HUES64 (cell line): ENCODE measurements around the gene ASB8.
A peak's percentile ranks its signal among the peaks of the same experiment; 100 is the strongest.
"Not testable (repeated sequence)": the region's sequence is repeated elsewhere in the genome, so short reads cannot be mapped to it uniquely, and the experiment has no call there.

Experiments used
- H3K27ac ChIP-seq: 2 replicates; pipeline ENCODE4 v1.7.0; 2013; ENCODE audit warnings: low read depth, low read length, inconsistent platforms
- H3K27me3 ChIP-seq: 2 replicates; pipeline ENCODE4 v1.6.1; 2013; ENCODE audit warnings: mild to moderate bottlenecking, low read length; ENCODE audit not compliant: insufficient read depth
- H3K36me3 ChIP-seq: 2 replicates; pipeline ENCODE4 v1.6.1; 2013; ENCODE audit warnings: mild to moderate bottlenecking, low read length; ENCODE audit not compliant: insufficient read depth
- H3K4me1 ChIP-seq: 2 replicates; pipeline ENCODE4 v1.6.1; 2013; ENCODE audit warnings: mild to moderate bottlenecking, low read length, moderate library complexity; ENCODE audit not compliant: insufficient read depth
- H3K4me3 ChIP-seq: 2 replicates; pipeline ENCODE4 v1.5.1; 2013; ENCODE audit warnings: mild to moderate bottlenecking, low read length, moderate library complexity
- H3K9ac ChIP-seq: 2 replicates; pipeline ENCODE4 v1.6.1; 2013; ENCODE audit warnings: mild to moderate bottlenecking, low read depth, low read length
- H3K9me3 ChIP-seq: 2 replicates; pipeline ENCODE4 v1.6.1; 2013; ENCODE audit warnings: low read depth, low read length; ENCODE audit not compliant: insufficient read depth
- WGBS: fragments of 150-250, 120-280 bp; methylation state at CpG from one replicate; pipeline ENCODE4 v1.1.7; 2013; ENCODE audit warnings: missing lambda C conversion rate; 5-methylcytosine and 5-hydroxymethylcytosine counted together

The ASB8 gene

GRCh38 chr12:48163150-48163747 is 5.9 kb upstream of the ASB8 start:
- no peak overlapping the region for H3K9ac ChIP-seq
- H3K4me3 ChIP-seq, result no peak overlapping the region
- no peaks in the 10 kb centered on the region for H3K9me3 ChIP-seq
- peaks cover 4% of the 10 kb centered on the region for H3K27me3 ChIP-seq
- H3K27ac ChIP-seq, result no peak overlapping the region
- WGBS, result 65% methylated on average over 5 of the region's 5 CpGs
- no peaks in the 10 kb centered on the region for H3K36me3 ChIP-seq
- H3K4me1 ChIP-seq, result no peaks in the 10 kb centered on the region

GRCh38 chr12:48160807-48161206 is 3.5 kb upstream of the ASB8 start:
- Histone ChIP-seq H3K36me3 (no peaks in the 10 kb centered on the region), H3K27ac (no peak overlapping the region), H3K9ac (no peak overlapping the region), H3K9me3 (no peaks in the 10 kb centered on the region), H3K27me3 (peaks cover under 1% of the 10 kb centered on the region), H3K4me3 (no peak overlapping the region), H3K4me1 (no peaks in the 10 kb centered on the region; the same call in 1 of the 2 replicates)
- WGBS, result 100% methylated on average over 2 of the region's 2 CpGs

GRCh38 chr12:48160046-48160445 is 2.7 kb upstream of the ASB8 start:
- 94% methylated on average over 5 of the region's 5 CpGs for WGBS
- Histone ChIP-seq H3K9ac (no peak overlapping the region), H3K9me3 (no peaks in the 10 kb centered on the region), H3K27ac (no peak overlapping the region), H3K36me3 (no peaks in the 10 kb centered on the region), H3K4me1 (no peaks in the 10 kb centered on the region; the same call in 1 of the 2 replicates), H3K4me3 (no peak overlapping the region), H3K27me3 (no peaks in the 10 kb centered on the region; the same call in 1 of the 2 replicates)

GRCh38 chr12:48157889-48158370 is 615 bp upstream of the ASB8 start:
- WGBS, result 97% methylated on average over 2 of the region's 3 CpGs
- Histone ChIP-seq H3K36me3 (no peaks in the 10 kb centered on the region), H3K4me1 (no peaks in the 10 kb centered on the region; the same call in 1 of the 2 replicates), H3K9ac (0 out of 2 replicates have a peak overlapping the region, but pooled peaks have one; percentile 24), H3K27me3 (no peaks in the 10 kb centered on the region), H3K9me3 (no peaks in the 10 kb centered on the region), H3K4me3 (peak overlapping the region; percentile 88), H3K27ac (no peak overlapping the region; the same call in 1 of the 2 replicates)

GRCh38 chr12:48156652-48157017 is 680 bp downstream of the ASB8 start:
- Histone ChIP-seq H3K4me3 (peak overlapping the region; percentile 88), H3K27me3 (no peaks in the 10 kb centered on the region), H3K9ac (peak overlapping the region; percentile 33; the same call in 1 of the 2 replicates), H3K4me1 (no peaks in the 10 kb centered on the region; the same call in 1 of the 2 replicates), H3K36me3 (no peaks in the 10 kb centered on the region), H3K27ac (no peak overlapping the region; the same call in 1 of the 2 replicates), H3K9me3 (no peaks in the 10 kb centered on the region)
- 44% methylated on average over 8 of the region's 8 CpGs for WGBS

- H3K27ac ChIP-seq, H3K9me3 ChIP-seq, H3K9ac ChIP-seq, H3K27me3 ChIP-seq, H3K4me3 ChIP-seq, H3K4me1 ChIP-seq, H3K36me3 ChIP-seq: not testable (repeated sequence)
- WGBS, result 97% methylated on average over 4 of the region's 5 CpGs
Measured at GRCh38 chr12:48155786-48156185, 1.5 kb downstream of the ASB8 start.

GRCh38 chr12:48151103-48151771 is 6.1 kb downstream of the ASB8 start:
- H3K9ac ChIP-seq, result no peak overlapping the region
- 92% methylated on average over 2 of the region's 2 CpGs for WGBS
- no peaks in the 10 kb centered on the region for H3K27me3 ChIP-seq
- peaks cover 43% of the 10 kb centered on the region for H3K36me3 ChIP-seq
- H3K4me1 ChIP-seq, result no peaks in the 10 kb centered on the region; the same call in 1 of the 2 replicates
- no peaks in the 10 kb centered on the region for H3K9me3 ChIP-seq
- H3K4me3 ChIP-seq, result no peak overlapping the region
- H3K27ac ChIP-seq, result no peak overlapping the region

GRCh38 chr12:48145981-48146380 is 11.3 kb downstream of the ASB8 start:
- no peaks in the 10 kb centered on the region for H3K9me3 ChIP-seq
- no peak overlapping the region for H3K9ac ChIP-seq
- no peaks in the 10 kb centered on the region for H3K27me3 ChIP-seq
- WGBS, result 92% methylated on average over 1 of the region's 1 CpG
- no peak overlapping the region for H3K4me3 ChIP-seq
- H3K36me3 ChIP-seq, result peaks cover 91% of the 10 kb centered on the region
- no peak overlapping the region for H3K27ac ChIP-seq
- H3K4me1 ChIP-seq, result peaks cover 22% of the 10 kb centered on the region

- Histone ChIP-seq H3K36me3 (peaks cover 93% of the 10 kb centered on the region), H3K4me3 (no peak overlapping the region), H3K27me3 (no peaks in the 10 kb centered on the region), H3K4me1 (peaks cover 22% of the 10 kb centered on the region), H3K9me3 (no peaks in the 10 kb centered on the region), H3K27ac (peak overlapping the region; percentile 95; the same call in 1 of the 2 replicates), H3K9ac (no peak overlapping the region)
- 97% methylated on average over 2 of the region's 2 CpGs for WGBS
Measured at GRCh38 chr12:48143898-48144297, 13.4 kb downstream of the ASB8 start.

- peak overlapping the region; percentile 16; the same call in 1 of the 2 replicates for H3K9ac ChIP-seq
- 68% methylated on average over 7 of the region's 7 CpGs for WGBS
- peak overlapping the region; percentile 95; the same call in 1 of the 2 replicates for H3K27ac ChIP-seq
- peak overlapping the region; percentile 14; the same call in 1 of the 2 replicates for H3K4me3 ChIP-seq
- H3K27me3 ChIP-seq, result no peaks in the 10 kb centered on the region
- peaks cover 96% of the 10 kb centered on the region for H3K36me3 ChIP-seq
- peaks cover 22% of the 10 kb centered on the region for H3K4me1 ChIP-seq
- H3K9me3 ChIP-seq, result no peaks in the 10 kb centered on the region
Measured at GRCh38 chr12:48142818-48143674, 14.3 kb downstream of the ASB8 start.

GRCh38 chr12:48135027-48135426 is 22.3 kb downstream of the ASB8 start:
- Histone ChIP-seq H3K36me3 (peaks cover 92% of the 10 kb centered on the region), H3K9me3 (no peaks in the 10 kb centered on the region), H3K27me3 (no peaks in the 10 kb centered on the region), H3K4me3 (no peak overlapping the region), H3K27ac (no peak overlapping the region), H3K4me1 (no peaks in the 10 kb centered on the region), H3K9ac (no peak overlapping the region)
- WGBS, result 94% methylated on average over 5 of the region's 5 CpGs
